Aorta (tissue), 5 donors: Measurements from ENCODE around the gene RALGAPB. TPM values are rescaled to one million over a fixed set of nuclear protein-coding genes. Genes with fewer than 3 reads are reported as not detected.

Experiments used
- ATAC-seq: fragments of 200-7000 bp; cut with Tn5 transposase; one replicate; pipeline ENCODE4 v1.9.1; 2022; ENCODE audit warnings: moderate library complexity; ENCODE audit not compliant: low FRiP score
- DNase-seq, 2 donors: peaks; one replicate each; pipeline ENCODE4 v3.0.0-alpha.2; 2020
- H3K27ac ChIP-seq, 2 donors: one replicate each; pipeline ENCODE4 v1.5.1; 2013; ENCODE audit warnings: low read length in 2 of 2, mild to moderate bottlenecking in 2 of 2, moderate library complexity in 2 of 2, control low read depth in 1 of 2, inconsistent platforms in 1 of 2, low read depth in 1 of 2
- H3K27me3 ChIP-seq, 2 donors: one replicate each; pipeline ENCODE4 v1.6.1; 2013; ENCODE audit warnings: control low read depth in 1 of 2, low read length in 1 of 2, mild to moderate bottlenecking in 1 of 2, moderate library complexity in 1 of 2; ENCODE audit not compliant: insufficient read depth in 2 of 2, control insufficient read depth in 1 of 2
- H3K36me3 ChIP-seq, 2 donors: one replicate each; pipeline ENCODE4 v1.6.1; 2013; ENCODE audit warnings: control low read depth in 1 of 2, low read length in 1 of 2, mild to moderate bottlenecking in 1 of 2; ENCODE audit not compliant: insufficient read depth in 2 of 2, control insufficient read depth in 1 of 2
- H3K4me1 ChIP-seq, 2 donors: one replicate each; pipeline ENCODE4 v1.6.1; 2013; ENCODE audit warnings: low read length in 2 of 2, control low read depth in 1 of 2, mild to moderate bottlenecking in 1 of 2, moderate library complexity in 1 of 2; ENCODE audit not compliant: insufficient read depth in 2 of 2, control insufficient read depth in 1 of 2
- H3K4me3 ChIP-seq, 2 donors: one replicate each; pipeline ENCODE4 v1.5.1; 2013; ENCODE audit warnings: low read length in 2 of 2, control low read depth in 1 of 2, mild to moderate bottlenecking in 1 of 2
- H3K9me3 ChIP-seq: one replicate; pipeline ENCODE4 v1.6.1; 2013; ENCODE audit warnings: mild to moderate bottlenecking, low read length; ENCODE audit not compliant: control insufficient read depth
- WGBS, 2 donors: extraction: QIAGEN DNeasy Blood & Tissue Kit; methylation state at CpG; one replicate each; pipeline ENCODE4 v1.1.7; 2013; 5-methylcytosine and 5-hydroxymethylcytosine counted together
- intact Hi-C, 2 donors: fragments of 100-400 bp; cut with DNase I; formaldehyde crosslinking; loops; one replicate each; pipeline versions ENCODE4 v1.14.2 to v1.15.0; 2022
- polyA plus RNA-seq, 2 donors: library from polyadenylated mRNA; stranded (reverse); fragments of 200-250 nt; gene quantifications; one replicate each; pipeline ENCODE4 v1.2.3, GENCODE V29; 2013
- total RNA-seq, 2 donors: library from RNA; stranded (reverse); fragmentation: NEBNext Ultra II Directional; extraction: Animal tissue kit (Norgen Biotek cat#: 25700); gene quantifications; one replicate each; pipeline ENCODE4 v1.2.1, GENCODE V29; 2021
- donor health status: healthy with polysubstance abuse.
- donor health status: Bipolar disorder and iron deficiency.
- donor health status: DM: no; HTN: no; CAD: no.
- donor health status: DM: no; HTN: no; CAD: no.
- donor health status: DM: yes; HTN: yes; CAD: no.

The RALGAPB gene
- total and polyA plus RNA-seq, 4 donors = 5.9 to 41.3 (median 24.1) TPM

GRCh38 chr20:38441916-38442315 lies 30.7 kb upstream of the RALGAPB start:
- DNase-seq = peak in 1 of 2 donors; percentile 24
- Histone ChIP-seq H3K27ac (no peak overlapping the region), H3K27me3 (no peaks in the 10 kb centered on the region), H3K9me3 (no peaks in the 10 kb centered on the region), H3K4me3 (no peak overlapping the region), H3K4me1 (no peaks in the 10 kb centered on the region), H3K36me3 (no peaks in the 10 kb centered on the region)
- intact Hi-C loops = no loop called here
- 49 to 50% methylated on average over 9 of the region's 9 CpGs for WGBS, 2 donors
- no peak for ATAC-seq

- no peak overlapping the region for H3K4me3 ChIP-seq
- no peak overlapping the region for H3K27ac ChIP-seq
- no peaks in the 10 kb centered on the region for H3K4me1 ChIP-seq
- ATAC-seq (no peak), DNase-seq (peak in 1 of 2 donors; percentile 0)
- H3K36me3 ChIP-seq = no peaks in the 10 kb centered on the region
- H3K9me3 ChIP-seq = no peaks in the 10 kb centered on the region
- 80 to 86% methylated on average over 3 of the region's 3 CpGs for WGBS, 2 donors
- intact Hi-C loops = no loop called here
- H3K27me3 ChIP-seq = no peaks in the 10 kb centered on the region
Observed at GRCh38 chr20:38445381-38445796, 27.3 kb upstream of the RALGAPB start.

GRCh38 chr20:38445901-38446425 lies 26.7 kb upstream of the RALGAPB start:
- no peaks in the 10 kb centered on the region for H3K9me3 ChIP-seq
- no peak for ATAC-seq
- 74 to 79% methylated on average over 6 of the region's 6 CpGs for WGBS, 2 donors
- H3K27me3 ChIP-seq = no peaks in the 10 kb centered on the region
- H3K4me3 ChIP-seq = no peak overlapping the region
- no peaks in the 10 kb centered on the region for H3K4me1 ChIP-seq
- H3K36me3 ChIP-seq = no peaks in the 10 kb centered on the region
- intact Hi-C loops = loop anchor here in 1 of 2 donors (1.0 kb wide), 1 partner anchor 11 kb away; the partner anchor contains the start of gene SNHG17
- H3K27ac ChIP-seq = no peak overlapping the region
- DNase-seq = peak in 1 of 2 donors; percentile 72

GRCh38 chr20:38446441-38447209 lies 26.0 kb upstream of the RALGAPB start:
- Histone ChIP-seq H3K9me3 (no peaks in the 10 kb centered on the region), H3K4me1 (no peaks in the 10 kb centered on the region), H3K36me3 (no peaks in the 10 kb centered on the region), H3K4me3 (peak overlapping the region; percentile 46 to 68), H3K27ac (peak overlapping the region in 1 of 2 donors; percentile 74), H3K27me3 (no peaks in the 10 kb centered on the region)
- ATAC-seq (peak; percentile 94), DNase-seq (peak; percentile 95 to 98)
- WGBS, 2 donors = 0 to 1% methylated on average over 54 to 56 of the region's 56 CpGs
- intact Hi-C loops = loop anchor here in 1 of 2 donors (1.0 kb wide), 1 partner anchor 11 kb away; the partner anchor contains the start of gene SNHG17

- no peaks in the 10 kb centered on the region for H3K9me3 ChIP-seq
- H3K27me3 ChIP-seq = no peaks in the 10 kb centered on the region
- H3K4me1 ChIP-seq = no peaks in the 10 kb centered on the region
- no peaks in the 10 kb centered on the region for H3K36me3 ChIP-seq
- DNase-seq = peak in 1 of 2 donors; percentile 46
- no peak for ATAC-seq
- intact Hi-C loops = no loop called here
- WGBS, 2 donors = 39 to 42% methylated on average over 12 of the region's 12 CpGs
- peak overlapping the region in 1 of 2 donors; percentile 74 for H3K27ac ChIP-seq
- peak overlapping the region; percentile 46 to 68 for H3K4me3 ChIP-seq
Observed at GRCh38 chr20:38447251-38447661, 25.4 kb upstream of the RALGAPB start.

- no peak overlapping the region for H3K27ac ChIP-seq
- no peak overlapping the region for H3K4me3 ChIP-seq
- H3K27me3 ChIP-seq = no peaks in the 10 kb centered on the region
- no peaks in the 10 kb centered on the region for H3K4me1 ChIP-seq
- 85 to 89% methylated on average over 10 of the region's 10 CpGs for WGBS, 2 donors
- intact Hi-C loops = no loop called here
- H3K9me3 ChIP-seq = no peaks in the 10 kb centered on the region
- ATAC-seq (no peak), DNase-seq (peak in 1 of 2 donors; percentile 40)
- no peaks in the 10 kb centered on the region for H3K36me3 ChIP-seq
Observed at GRCh38 chr20:38447931-38448675, 24.5 kb upstream of the RALGAPB start.

- Histone ChIP-seq H3K27ac (no peak overlapping the region), H3K27me3 (no peaks in the 10 kb centered on the region), H3K9me3 (no peaks in the 10 kb centered on the region), H3K4me1 (no peaks in the 10 kb centered on the region), H3K4me3 (no peak overlapping the region), H3K36me3 (no peaks in the 10 kb centered on the region)
- 90 to 93% methylated on average over 3 of the region's 3 CpGs for WGBS, 2 donors
- intact Hi-C loops = no loop called here
- ATAC-seq (no peak), DNase-seq (no peak)
Observed at GRCh38 chr20:38449046-38449445, 23.6 kb upstream of the RALGAPB start.

GRCh38 chr20:38450412-38450975 lies 22.1 kb upstream of the RALGAPB start:
- Histone ChIP-seq H3K36me3 (no peaks in the 10 kb centered on the region), H3K4me3 (no peak overlapping the region), H3K9me3 (no peaks in the 10 kb centered on the region), H3K27me3 (no peaks in the 10 kb centered on the region), H3K4me1 (no peaks in the 10 kb centered on the region), H3K27ac (no peak overlapping the region)
- intact Hi-C loops = no loop called here
- 76 to 82% methylated on average over 7 of the region's 7 CpGs for WGBS, 2 donors
- ATAC-seq = no peak
- DNase-seq = peak in 1 of 2 donors; percentile 31
